ENCODE results near the gene LCE1B. TPM values are rescaled to one million over a fixed set of nuclear protein-coding genes. Genes with fewer than 3 reads are reported as not detected.

The LCE1B gene
- not detected for total RNA-seq

DNA sequence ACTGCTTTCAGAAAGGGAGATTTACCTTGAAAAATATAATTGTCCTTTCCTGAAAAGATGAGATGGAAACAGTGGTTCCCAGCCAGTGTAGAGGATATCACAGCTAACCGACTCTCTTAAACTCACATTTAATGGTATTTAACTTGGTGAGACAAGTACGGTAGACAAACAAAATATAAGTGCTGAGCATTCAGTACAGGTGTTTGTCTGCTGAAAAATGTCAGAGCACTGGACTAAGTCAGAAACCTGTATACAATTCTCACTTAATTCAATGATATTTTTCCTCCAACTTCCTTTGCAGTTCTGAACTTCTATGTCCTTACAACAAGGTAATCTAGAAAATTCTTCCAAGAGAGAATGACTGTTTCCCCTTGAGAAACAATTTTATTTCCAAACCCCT, at the start of gene LCE1B:
LCE1B (plus strand) TSS at position 301 of the 400 bp plus-strand sequence. CDS start 476 bp downstream, outside the sequence.

DNA sequence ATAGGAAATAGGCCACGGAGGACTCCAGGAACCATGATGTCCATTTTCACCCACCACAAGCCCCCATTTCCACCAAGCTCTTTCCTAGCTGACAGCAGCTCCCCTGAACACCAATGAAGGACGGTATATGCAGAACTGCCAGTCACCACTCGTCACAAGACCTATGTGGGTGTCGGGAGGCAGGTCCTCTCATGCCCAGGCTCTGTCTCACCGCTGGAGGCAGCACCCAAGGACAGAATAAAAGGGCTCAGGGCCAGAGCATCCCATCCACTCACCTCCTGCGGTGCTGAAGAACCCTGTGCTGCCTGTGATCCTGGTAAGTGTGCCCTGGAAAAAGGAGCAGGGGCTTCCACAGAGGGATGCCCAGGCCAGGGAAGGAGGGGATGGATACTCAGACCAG, 36.9 kb upstream of the LCE1B start, which contains the start of gene LCE1F:
LCE1F (plus strand) TSS at position 266 of the 400 bp plus-strand sequence. CDS start 1,232 bp downstream, outside the sequence.

DNA sequence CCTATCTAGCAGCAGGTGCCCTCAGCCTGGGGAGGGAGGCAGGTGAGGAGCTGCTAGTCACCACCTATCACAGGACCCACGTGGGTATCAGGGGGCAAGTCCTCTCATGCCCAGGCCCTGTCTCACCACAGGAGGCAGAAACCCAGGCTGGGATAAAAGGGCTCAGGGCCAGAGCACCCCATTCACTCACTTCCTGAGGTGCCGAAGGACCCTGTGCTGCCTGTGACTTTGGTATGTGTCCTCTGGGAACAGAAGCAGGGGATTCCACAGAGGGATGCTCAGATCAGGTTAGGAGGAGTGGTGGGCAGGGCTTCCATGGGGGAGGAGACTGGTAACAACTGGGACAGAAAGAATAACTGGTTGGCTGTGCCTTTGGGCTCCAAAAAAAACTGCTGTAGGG, 25.7 kb upstream of the LCE1B start, which contains the start of gene LCE1E:
LCE1E (plus strand) TSS at position 181 of the 400 bp plus-strand sequence. CDS start 1,043 bp downstream, outside the sequence.

GRCh38 chr1:152796421-152796820, 15.3 kb upstream of the LCE1B start, which contains the start of gene LCE1D:
Gene LCE1D, plus strand, starts transcription at chr1:152796721. Its CDS starts 1,074 bp downstream, at chr1:152797795.

DNA sequence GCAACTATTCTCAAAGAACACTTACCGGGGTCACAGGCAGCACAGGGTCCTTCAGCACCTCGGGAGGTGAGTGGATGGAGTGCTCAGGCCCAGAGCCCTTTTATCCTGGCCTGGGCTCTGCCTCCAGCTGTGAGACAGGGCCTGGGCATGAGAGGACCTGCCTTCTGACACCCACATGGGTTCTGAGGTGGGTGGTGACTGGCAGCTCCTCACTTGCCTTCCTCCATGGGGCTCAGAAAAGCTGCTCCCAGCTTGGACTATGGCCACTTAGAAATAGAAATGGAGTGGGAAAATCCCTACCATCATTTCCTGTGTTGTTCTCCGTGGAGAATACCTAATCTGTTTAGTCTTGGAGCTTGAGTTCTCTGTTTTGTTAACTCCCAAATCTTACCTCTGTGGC, 5.2 kb upstream of the LCE1B start, which contains the start of gene LCE1C:
LCE1C (minus strand) TSS at position 76 of the 400 bp plus-strand sequence. CDS start 1,173 bp downstream, outside the sequence.

DNA sequence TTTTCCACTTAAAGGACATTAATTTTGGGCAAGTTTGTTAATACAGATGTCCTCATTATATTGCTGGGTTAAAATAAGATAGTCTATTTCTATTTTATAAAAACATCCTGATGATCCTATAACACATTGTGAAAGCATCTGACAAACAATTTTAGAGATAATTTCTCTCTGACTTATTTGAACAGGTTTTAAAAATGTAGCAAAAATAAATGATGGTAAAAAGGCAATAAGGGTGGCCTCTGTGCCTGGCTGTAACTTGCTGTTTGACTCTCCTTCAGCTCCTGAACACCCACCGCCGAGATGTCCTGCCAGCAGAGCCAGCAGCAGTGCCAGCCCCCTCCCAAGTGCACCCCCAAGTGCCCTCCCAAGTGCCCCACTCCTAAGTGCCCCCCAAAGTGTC, 15.4 kb downstream of the LCE1B start, which contains the start of gene LCE1A:
LCE1A (plus strand) TSS at position 301 of the 400 bp plus-strand sequence; CDS start at position 301, 0 bp downstream.

GRCh38 chr1:152842556-152842955, 30.8 kb downstream of the LCE1B start, which contains the start of gene LCE6A:
Gene LCE6A, plus strand, starts transcription at chr1:152842856. Its CDS starts 665 bp downstream, at chr1:152843521.

DNA sequence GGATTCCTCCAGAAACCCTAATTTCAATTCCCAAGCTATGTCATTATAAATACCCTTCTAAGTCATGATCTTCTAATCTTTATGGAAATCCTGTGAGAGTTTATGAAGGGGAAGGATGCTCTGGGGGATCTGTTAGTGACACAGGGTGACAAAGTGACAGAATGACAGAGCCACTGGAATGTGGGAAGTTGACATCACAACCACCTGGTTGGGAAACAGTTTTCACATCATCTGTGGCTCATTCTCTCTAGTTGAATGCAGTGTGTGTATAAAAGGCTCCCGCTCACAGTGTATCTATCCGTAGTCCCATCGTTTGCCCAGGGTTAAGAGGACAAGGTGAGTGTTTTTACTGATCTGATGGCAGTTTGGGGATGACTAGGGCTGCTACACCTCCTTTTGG, 47.9 kb downstream of the LCE1B start, which contains the start of gene LCE7A:
LCE7A (plus strand) TSS at position 301 of the 400 bp plus-strand sequence. CDS start 702 bp downstream, outside the sequence.

Other genes with a start within 250 kb of the LCE1B start
- not detected for gene LCE3E, start 245.2 kb upstream of the LCE1B start, total RNA-seq
- not detected for gene LCE3D, start 231.5 kb upstream of the LCE1B start, total RNA-seq
- not detected for gene LCE3C, start 211.7 kb upstream of the LCE1B start, total RNA-seq
- not detected for gene LCE3B, start 198.2 kb upstream of the LCE1B start, total RNA-seq
- gene LCE3A, start 188.9 kb upstream of the LCE1B start, total RNA-seq: not detected
- not detected for gene LCE2D, start 148.6 kb upstream of the LCE1B start, total RNA-seq
- gene LCE2C, start 136.7 kb upstream of the LCE1B start, total RNA-seq: not detected
- gene LCE2B, start 125.8 kb upstream of the LCE1B start, total RNA-seq: not detected
- gene LCE2A, start 113.6 kb upstream of the LCE1B start, total RNA-seq: not detected
- not detected for gene LCE4A, start 103.8 kb upstream of the LCE1B start, total RNA-seq
- not detected for gene KPRP, start 53.9 kb upstream of the LCE1B start, total RNA-seq
- gene LCE1F, start 36.8 kb upstream of the LCE1B start, total RNA-seq: not detected
- gene LCE1E, start 25.7 kb upstream of the LCE1B start, total RNA-seq: not detected
- gene LCE1D, start 15.2 kb upstream of the LCE1B start, total RNA-seq: not detected
- gene LCE1C, start 5.3 kb upstream of the LCE1B start, total RNA-seq: not detected
- not detected for gene LCE1A, start 15.5 kb downstream of the LCE1B start, total RNA-seq
- gene LCE6A, start 30.9 kb downstream of the LCE1B start, total RNA-seq: not detected
- gene LCE7A, start 48.0 kb downstream of the LCE1B start, total RNA-seq: not detected
- gene SMCP, start 66.4 kb downstream of the LCE1B start, total RNA-seq: not detected
- gene IVL, start 96.6 kb downstream of the LCE1B start, total RNA-seq: 0.44 TPM
- not detected for gene SPRR5, start 135.2 kb downstream of the LCE1B start, total RNA-seq
- gene SPRR4, start 158.7 kb downstream of the LCE1B start, total RNA-seq: not detected
- gene SPRR1A, start 172.1 kb downstream of the LCE1B start, total RNA-seq: not detected
- gene SPRR3, start 189.8 kb downstream of the LCE1B start, total RNA-seq: not detected
- gene SPRR1B, start 219.2 kb downstream of the LCE1B start, total RNA-seq: not detected
- not detected for gene SPRR2D, start 229.1 kb downstream of the LCE1B start, total RNA-seq
- not detected for gene SPRR2A, start 245.5 kb downstream of the LCE1B start, total RNA-seq

Measured in camera-type eye (tissue), 1 donor.